K562 (cell line): ENCODE measurements around the gene FEN1. TPM values are rescaled to one million over a fixed set of nuclear protein-coding genes. Genes with fewer than 3 reads are reported as not detected.

Source experiments
- ATAC-seq: fragments of 200-7000 bp; cut with Tn5 transposase; 3 replicates; pipeline ENCODE4 v1.9.1; 2020; ENCODE audit warnings: moderate library complexity
- BruUV-seq: library from RNA; stranded (reverse); fragments of 400-500 nt; replicated peaks from 2 replicates; lab custom pipeline; 2021; lab: Mats Ljungman, UMichigan
- CTCF ChIA-PET: fragments of 300-600 bp; formaldehyde crosslinking; extraction: SDS; loops from one replicate; lab custom pipeline; 2021; ENCODE audit warnings: low intra/inter-chr PET ratio; lab: Yijun Ruan, JAX
- POLR2A ChIA-PET: fragments of 300-600, 350-650 bp; sonication (Branson Sonifier 250); formaldehyde crosslinking; extraction: SDS; loops from one replicate; lab custom pipeline; 2021; ENCODE audit warnings: antibody characterized with exemption, inconsistent platforms; lab: Yijun Ruan, JAX
- DNase-seq, 4 experiments: peaks; one replicate each; pipeline versions ENCODE4 v3.0.0 to v3.0.0-alpha.2; 2011 to 2018; ENCODE audit warnings: low spot score in 3 of 4, mixed read lengths in 3 of 4; ENCODE audit errors: extremely low read depth in 1 of 4
- FAIRE-seq: peaks from 2 replicates; lab custom pipeline; 2011; peaks lifted over from hg19 to GRCh38; lab: Jason Lieb, UNC
- H2AFZ ChIP-seq: 2 replicates; pipeline ENCODE4 v1.6.0; 2011; ENCODE audit warnings: low read depth, low read length, control low read depth, inconsistent platforms
- H3K27ac ChIP-seq: fragments of 200-600 bp; 3 replicates; pipeline ENCODE4 v1.8.0; 2011; ENCODE audit warnings: low read depth, mild to moderate bottlenecking, control low read depth, inconsistent platforms, low read length, moderate library complexity, mixed read lengths; ENCODE audit errors: extremely low read depth
- H3K27me3 ChIP-seq, 2 experiments: fragments of 300-600 bp in 1 of 2; 2 replicates in 1 of 2; 3 replicates in 1 of 2; pipeline versions ENCODE4 v1.6.0 to v1.8.0; 2011; ENCODE audit warnings: inconsistent platforms in 2 of 2, low read length in 2 of 2, mild to moderate bottlenecking in 1 of 2, mixed read lengths in 1 of 2, moderate library complexity in 1 of 2; ENCODE audit not compliant: control insufficient read depth in 2 of 2, insufficient read depth in 2 of 2
- H3K36me3 ChIP-seq: fragments of 300-600 bp; 3 replicates; pipeline ENCODE4 v1.8.0; 2011; ENCODE audit warnings: mild to moderate bottlenecking, low read length, inconsistent platforms; ENCODE audit not compliant: control insufficient read depth, insufficient read depth
- H3K4me1 ChIP-seq, 2 experiments: fragments of 200-600 bp in 1 of 2; replicated peaks in 1 of 2; 2 replicates in 1 of 2; 3 replicates in 1 of 2; pipeline versions ENCODE4 v1.5.1 to v1.8.0; 2011; ENCODE audit warnings: inconsistent platforms in 2 of 2, low read length in 2 of 2, mild to moderate bottlenecking in 1 of 2, mixed read lengths in 1 of 2, moderate library complexity in 1 of 2; ENCODE audit not compliant: control insufficient read depth in 2 of 2, insufficient read depth in 2 of 2
- H3K4me2 ChIP-seq: 2 replicates; pipeline ENCODE4 v1.6.1; 2011; ENCODE audit warnings: low read length, control low read depth, inconsistent platforms, mixed read lengths; ENCODE audit not compliant: insufficient read depth
- H3K4me3 ChIP-seq: fragments of 200-600 bp; sonication (generic), shearing (Covaris generic); 2 replicates; pipeline ENCODE4 v1.5.1; 2016; ENCODE audit warnings: control low read depth, inconsistent platforms
- H3K79me2 ChIP-seq: fragments of 200-600 bp; 3 replicates; pipeline ENCODE4 v1.8.0; 2011; ENCODE audit warnings: low read length, inconsistent platforms; ENCODE audit not compliant: control insufficient read depth, insufficient read depth
- H3K9ac ChIP-seq, 2 experiments: 2 replicates each; pipeline versions ENCODE4 v1.6.0 to v1.6.1; 2011; ENCODE audit warnings: low read depth in 2 of 2, low read length in 2 of 2, control low read depth in 1 of 2, inconsistent platforms in 1 of 2, mild to moderate bottlenecking in 1 of 2, mixed read lengths in 1 of 2; ENCODE audit not compliant: insufficient read depth in 1 of 2
- H3K9me1 ChIP-seq: one replicate; pipeline ENCODE4 v1.6.0; 2011; ENCODE audit warnings: inconsistent platforms, mild to moderate bottlenecking, low read length, moderate library complexity; ENCODE audit not compliant: control insufficient read depth, insufficient read depth
- H3K9me3 ChIP-seq: replicated peaks from 2 replicates; pipeline ENCODE4 v1.5.1; 2011; ENCODE audit warnings: low read depth, low read length, inconsistent platforms; ENCODE audit not compliant: control insufficient read depth, insufficient read depth
- H4K20me1 ChIP-seq: replicated peaks from 2 replicates; pipeline ENCODE4 v1.6.1; 2011; ENCODE audit warnings: low read length, inconsistent platforms, mixed read lengths; ENCODE audit not compliant: control insufficient read depth, insufficient read depth
- TCF3 ChIP-seq: sonication (generic); formaldehyde crosslinking; IDR thresholded peaks from 2 replicates; pipeline ENCODE4 v1.4.0; 2020; ENCODE audit warnings: mild to moderate bottlenecking, missing genetic modification reagents
- ZNF263 ChIP-seq: sonication (generic); formaldehyde crosslinking; IDR thresholded peaks from 2 replicates; pipeline ENCODE4 v1.8.0; 2022; ENCODE audit warnings: mild to moderate bottlenecking, missing genetic modification reagents, borderline replicate concordance
- WGBS: fragments of 100-300 bp; shearing (Covaris generic); methylation state at CpG from one replicate; pipeline ENCODE4 v1.1.6; 2016; ENCODE audit warnings: low coverage, mixed read lengths; ENCODE audit not compliant: insufficient coverage; ENCODE audit errors: missing lambda C conversion rate; 5-methylcytosine and 5-hydroxymethylcytosine counted together
- in situ Hi-C: fragments of 300-500 bp; cut with MboI; formaldehyde crosslinking; loops from 4 replicates; pipeline ENCODE4 v1.15.0; 2018; ENCODE audit warnings: inconsistent platforms, mixed read lengths
- intact Hi-C: fragments of 100-400 bp; cut with micrococcal nuclease; formaldehyde crosslinking; loops from 2 replicates; pipeline ENCODE4 v1.14.2; 2022
- polyA plus RNA-seq, 8 experiments: library from polyadenylated mRNA; depleted of rRNA in 4 of 8; stranded (reverse) in 5 of 8; unstranded in 3 of 8; fragments of >200 nt; fragmentation: Nextera tagmentation in 2 of 8; fragmentation: Illumina TruSeq in 1 of 8; extraction: Ambion mirVana in 2 of 8; extraction: Trizol in 1 of 8; gene quantifications; 2 replicates each; pipeline versions ENCODE4 v1.2.1 to v1.2.3, GENCODE V29; 2011 to 2014; ENCODE audit warnings: inconsistent platforms in 1 of 8, missing spikeins in 1 of 8
- total RNA-seq, 7 experiments: library from RNA; depleted of rRNA in 6 of 7; stranded (reverse); fragments of >200 nt in 6 of 7; fragmentation: Illumina TruSeq in 2 of 7; extraction: Trizol in 2 of 7; gene quantifications; 2 replicates each; pipeline versions ENCODE4 v1.2.1 to v1.2.3, GENCODE V29; 2011 to 2021; ENCODE audit warnings: low replicate concordance in 1 of 7
- TF ChIP-seq, protein P1 (sequence below): sonication (generic); formaldehyde crosslinking; IDR thresholded peaks from 2 replicates; pipeline ENCODE4 v1.9.0; 2022; ENCODE audit warnings: mild to moderate bottlenecking, missing genetic modification reagents
- TF ChIP-seq, protein P2 (sequence below): fragments of 250-450 bp; sonication (Bioruptor Pico); IDR thresholded peaks from 2 replicates; pipeline ENCODE4 v1.4.0; 2020

Gene FEN1
- total and polyA plus RNA-seq, 9 of the 15 experiments (the other 6 are each of a cell fraction or from before 2014, with no cell fraction given): 58.1 to 156 (median 137) TPM

DNA sequence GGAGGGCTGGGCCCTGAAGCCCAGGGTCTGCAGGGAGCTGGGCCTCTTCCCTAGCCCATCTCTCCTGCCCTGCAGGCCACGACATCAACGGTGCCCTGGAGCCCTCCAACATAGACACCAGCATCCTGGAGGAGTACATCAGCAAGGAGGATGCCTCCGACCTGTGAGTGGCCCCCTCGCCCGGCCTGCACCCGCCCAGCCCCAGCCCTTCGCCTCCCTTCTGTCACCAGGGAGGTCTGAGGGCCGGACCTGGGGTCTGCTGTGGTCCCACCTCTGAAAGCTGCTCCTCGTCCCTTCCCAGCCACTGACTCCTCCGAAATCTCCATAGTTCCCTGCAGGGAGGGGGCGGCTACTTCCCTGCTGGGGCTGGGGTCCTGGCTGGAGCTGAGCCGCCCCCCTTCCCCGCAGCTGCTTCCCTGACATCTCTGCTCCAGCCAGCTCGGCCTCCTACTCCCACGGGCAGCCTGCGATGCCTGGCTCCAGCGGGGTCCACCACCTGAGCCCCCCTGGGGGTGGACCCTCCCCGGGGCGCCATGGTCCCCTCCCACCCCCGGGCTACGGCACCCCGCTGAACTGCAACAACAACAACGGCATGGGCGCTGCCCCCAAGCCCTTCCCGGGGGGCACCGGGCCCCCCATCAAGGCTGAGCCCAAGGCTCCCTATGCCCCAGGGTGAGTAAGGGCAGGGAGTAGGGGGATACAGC, 27.0 kb upstream of the FEN1 start:
- Histone ChIP-seq H3K9me3 (no peaks in the 10 kb centered on the region), H3K9ac (peak overlapping the region in 1 of 2 experiments; percentile 75; a peak in 2 of 4 replicates), H3K79me2 (no peaks in the 10 kb centered on the region; the same call in 2 of the 3 replicates), H4K20me1 (0 out of 2 replicates have a peak, but pooled peaks cover 6% of the 10 kb centered on the region), H3K4me1 (peaks cover 12 to 74% of the 10 kb centered on the region in 2 experiments; a peak in 4 of 5 replicates), H3K4me2 (no peak overlapping the region), H3K4me3 (no peak overlapping the region), H2AFZ (no peak overlapping the region), H3K9me1 (no peaks in the 10 kb centered on the region), H3K27me3 (no peaks in the 10 kb centered on the region), H3K27ac (no peak overlapping the region), H3K36me3 (0 out of 3 replicates have a peak, but pooled peaks cover 3% of the 10 kb centered on the region)
- FAIRE-seq (no peak), ATAC-seq (no peak), DNase-seq (no peak)
- TF ChIP-seq, protein P1, sequence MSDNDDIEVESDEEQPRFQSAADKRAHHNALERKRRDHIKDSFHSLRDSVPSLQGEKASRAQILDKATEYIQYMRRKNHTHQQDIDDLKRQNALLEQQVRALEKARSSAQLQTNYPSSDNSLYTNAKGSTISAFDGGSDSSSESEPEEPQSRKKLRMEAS (CRISPR knock-in tag): no peak
- TF ChIP-seq, protein P2, sequence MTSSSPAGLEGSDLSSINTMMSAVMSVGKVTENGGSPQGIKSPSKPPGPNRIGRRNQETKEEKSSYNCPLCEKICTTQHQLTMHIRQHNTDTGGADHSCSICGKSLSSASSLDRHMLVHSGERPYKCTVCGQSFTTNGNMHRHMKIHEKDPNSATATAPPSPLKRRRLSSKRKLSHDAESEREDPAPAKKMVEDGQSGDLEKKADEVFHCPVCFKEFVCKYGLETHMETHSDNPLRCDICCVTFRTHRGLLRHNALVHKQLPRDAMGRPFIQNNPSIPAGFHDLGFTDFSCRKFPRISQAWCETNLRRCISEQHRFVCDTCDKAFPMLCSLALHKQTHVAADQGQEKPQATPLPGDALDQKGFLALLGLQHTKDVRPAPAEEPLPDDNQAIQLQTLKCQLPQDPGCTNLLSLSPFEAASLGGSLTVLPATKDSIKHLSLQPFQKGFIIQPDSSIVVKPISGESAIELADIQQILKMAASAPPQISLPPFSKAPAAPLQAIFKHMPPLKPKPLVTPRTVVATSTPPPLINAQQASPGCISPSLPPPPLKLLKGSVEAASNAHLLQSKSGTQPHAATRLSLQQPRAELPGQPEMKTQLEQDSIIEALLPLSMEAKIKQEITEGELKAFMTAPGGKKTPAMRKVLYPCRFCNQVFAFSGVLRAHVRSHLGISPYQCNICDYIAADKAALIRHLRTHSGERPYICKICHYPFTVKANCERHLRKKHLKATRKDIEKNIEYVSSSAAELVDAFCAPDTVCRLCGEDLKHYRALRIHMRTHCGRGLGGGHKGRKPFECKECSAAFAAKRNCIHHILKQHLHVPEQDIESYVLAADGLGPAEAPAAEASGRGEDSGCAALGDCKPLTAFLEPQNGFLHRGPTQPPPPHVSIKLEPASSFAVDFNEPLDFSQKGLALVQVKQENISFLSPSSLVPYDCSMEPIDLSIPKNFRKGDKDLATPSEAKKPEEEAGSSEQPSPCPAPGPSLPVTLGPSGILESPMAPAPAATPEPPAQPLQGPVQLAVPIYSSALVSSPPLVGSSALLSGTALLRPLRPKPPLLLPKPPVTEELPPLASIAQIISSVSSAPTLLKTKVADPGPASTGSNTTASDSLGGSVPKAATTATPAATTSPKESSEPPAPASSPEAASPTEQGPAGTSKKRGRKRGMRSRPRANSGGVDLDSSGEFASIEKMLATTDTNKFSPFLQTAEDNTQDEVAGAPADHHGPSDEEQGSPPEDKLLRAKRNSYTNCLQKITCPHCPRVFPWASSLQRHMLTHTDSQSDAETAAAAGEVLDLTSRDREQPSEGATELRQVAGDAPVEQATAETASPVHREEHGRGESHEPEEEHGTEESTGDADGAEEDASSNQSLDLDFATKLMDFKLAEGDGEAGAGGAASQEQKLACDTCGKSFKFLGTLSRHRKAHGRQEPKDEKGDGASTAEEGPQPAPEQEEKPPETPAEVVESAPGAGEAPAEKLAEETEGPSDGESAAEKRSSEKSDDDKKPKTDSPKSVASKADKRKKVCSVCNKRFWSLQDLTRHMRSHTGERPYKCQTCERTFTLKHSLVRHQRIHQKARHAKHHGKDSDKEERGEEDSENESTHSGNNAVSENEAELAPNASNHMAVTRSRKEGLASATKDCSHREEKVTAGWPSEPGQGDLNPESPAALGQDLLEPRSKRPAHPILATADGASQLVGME: no peak
- TF ChIP-seq ZNF263 (CRISPR knock-in tag): no peak
- no peak for TF ChIP-seq TCF3 (CRISPR knock-in tag)
- ChIA-PET CTCF (no interaction called here), POLR2A (interaction anchor here (0.7 to 1.8 kb wide), 4 partner anchors 9 to 146 kb away, joined by 3 to 6 read pairs (median 3); no protein-coding TSS in a partner anchor)
- BruUV-seq: no TSS peak
- intact Hi-C loops (no loop called here), in situ Hi-C loops (no loop called here)
- WGBS: 79% methylated on average over 11 of the region's 26 CpGs
